GM12873 (cell line): Measurements from ENCODE around the gene ARIH1.

Experiments used
- TF ChIP-seq, protein P1 (sequence below): IDR thresholded peaks from 2 replicates; pipeline ENCODE4 v1.5.1; 2012; ENCODE audit warnings: low read depth, mild to moderate bottlenecking, moderate library complexity, low read length, control low read depth; ENCODE audit not compliant: insufficient read depth; ENCODE audit errors: missing control alignments

ARIH1 gene

DNA sequence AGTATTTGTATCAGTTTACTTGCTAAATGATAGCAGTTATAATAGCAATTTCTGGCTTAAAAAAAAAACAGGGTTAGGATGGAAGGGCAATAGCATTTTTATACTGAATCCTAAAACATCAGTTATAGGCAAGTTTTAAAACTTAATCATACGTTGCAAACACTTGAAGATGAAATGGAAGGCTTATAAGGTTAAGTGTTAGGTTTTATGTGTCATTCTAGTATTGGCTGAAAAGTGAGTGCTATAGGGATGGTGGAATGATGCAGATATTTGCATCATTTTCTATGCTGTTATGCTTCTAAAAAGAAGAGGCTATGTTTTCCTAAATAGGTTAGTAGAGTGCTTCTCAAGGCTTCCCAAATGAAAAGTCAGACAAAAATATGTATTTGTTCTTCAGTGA, 23.3 kb downstream of the ARIH1 start:
- TF ChIP-seq, protein P1, sequence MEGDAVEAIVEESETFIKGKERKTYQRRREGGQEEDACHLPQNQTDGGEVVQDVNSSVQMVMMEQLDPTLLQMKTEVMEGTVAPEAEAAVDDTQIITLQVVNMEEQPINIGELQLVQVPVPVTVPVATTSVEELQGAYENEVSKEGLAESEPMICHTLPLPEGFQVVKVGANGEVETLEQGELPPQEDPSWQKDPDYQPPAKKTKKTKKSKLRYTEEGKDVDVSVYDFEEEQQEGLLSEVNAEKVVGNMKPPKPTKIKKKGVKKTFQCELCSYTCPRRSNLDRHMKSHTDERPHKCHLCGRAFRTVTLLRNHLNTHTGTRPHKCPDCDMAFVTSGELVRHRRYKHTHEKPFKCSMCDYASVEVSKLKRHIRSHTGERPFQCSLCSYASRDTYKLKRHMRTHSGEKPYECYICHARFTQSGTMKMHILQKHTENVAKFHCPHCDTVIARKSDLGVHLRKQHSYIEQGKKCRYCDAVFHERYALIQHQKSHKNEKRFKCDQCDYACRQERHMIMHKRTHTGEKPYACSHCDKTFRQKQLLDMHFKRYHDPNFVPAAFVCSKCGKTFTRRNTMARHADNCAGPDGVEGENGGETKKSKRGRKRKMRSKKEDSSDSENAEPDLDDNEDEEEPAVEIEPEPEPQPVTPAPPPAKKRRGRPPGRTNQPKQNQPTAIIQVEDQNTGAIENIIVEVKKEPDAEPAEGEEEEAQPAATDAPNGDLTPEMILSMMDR: no peak

DNA sequence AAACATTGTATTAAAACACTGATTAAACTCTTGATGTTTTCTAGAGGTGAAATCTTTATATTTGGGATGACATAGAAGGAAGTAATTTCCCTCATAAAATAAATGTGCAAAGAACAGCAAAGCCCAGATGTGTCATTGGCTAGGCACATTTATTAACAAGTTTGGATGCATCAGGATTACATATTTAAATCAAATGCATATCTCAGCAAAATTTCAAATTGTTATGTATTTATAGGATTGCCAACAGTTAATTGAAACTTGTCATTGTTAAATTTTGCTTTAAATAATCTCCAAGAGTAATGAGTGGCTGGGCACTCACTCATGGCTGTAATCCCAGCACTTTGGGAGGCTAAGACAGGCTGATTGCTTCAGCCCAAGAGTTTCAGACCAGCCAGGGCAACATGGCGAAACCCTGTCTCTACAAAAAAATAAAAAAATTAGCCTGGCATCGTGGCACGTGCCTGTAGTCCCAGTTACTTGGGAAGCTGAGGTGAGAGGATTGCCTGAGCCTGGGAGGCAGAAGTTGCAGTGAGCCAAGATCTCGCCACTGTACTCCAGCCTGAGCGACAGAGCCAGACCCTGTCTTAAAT, 28.2 kb downstream of the ARIH1 start:
- TF ChIP-seq, protein P1: no peak

DNA sequence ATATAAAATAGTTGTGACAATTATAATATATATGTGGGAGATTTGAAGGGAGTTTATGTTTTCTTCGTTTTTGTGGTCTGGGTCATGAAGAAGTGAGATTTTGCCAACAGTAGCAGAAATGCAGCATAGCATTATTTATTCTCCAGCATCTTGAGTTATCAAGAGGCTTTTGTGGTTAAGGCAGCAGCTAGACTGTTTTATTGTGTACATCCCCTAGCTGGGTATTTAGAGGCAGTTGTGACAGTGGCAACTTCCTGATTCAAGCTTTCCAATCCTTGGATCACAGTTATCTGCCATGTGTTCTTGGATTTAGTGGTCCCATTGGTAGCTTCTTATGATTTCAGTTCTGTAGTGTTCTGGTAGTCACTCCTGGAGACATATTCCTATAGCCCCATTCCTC, 29.0 kb downstream of the ARIH1 start:
- TF ChIP-seq, protein P1: no peak

DNA sequence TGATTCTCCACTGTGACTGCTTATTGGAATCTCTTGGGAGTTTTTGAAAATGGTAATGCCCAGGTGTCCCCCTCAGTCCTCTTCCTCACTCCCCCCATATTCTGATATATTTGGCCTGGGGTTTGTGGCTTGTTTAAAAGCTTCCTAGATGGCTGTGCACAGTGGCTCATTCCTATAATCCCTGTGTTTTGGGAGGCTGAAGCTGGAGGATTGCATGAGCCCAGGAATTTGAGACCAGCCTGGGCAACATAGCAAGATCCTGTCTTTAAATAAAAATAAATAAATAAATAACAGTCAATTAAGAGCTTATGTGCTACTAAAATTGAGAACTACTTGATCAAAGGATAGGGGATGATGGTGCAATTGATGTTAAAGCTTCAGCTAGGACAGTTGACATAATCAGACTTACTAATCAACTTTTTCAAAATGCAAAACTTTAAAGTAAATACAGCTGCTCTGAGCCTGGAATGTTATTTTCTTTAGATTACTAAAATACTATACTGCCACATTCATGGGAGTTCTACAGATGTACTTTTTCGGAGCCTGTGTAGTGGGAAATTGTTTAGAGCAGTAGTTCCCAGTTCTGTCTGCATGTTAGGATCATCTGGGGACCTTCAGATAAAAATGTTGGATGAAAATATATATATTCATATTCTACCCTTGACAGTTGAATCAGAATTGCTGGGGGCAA, 33.4 kb downstream of the ARIH1 start:
- TF ChIP-seq, protein P1: no peak

DNA sequence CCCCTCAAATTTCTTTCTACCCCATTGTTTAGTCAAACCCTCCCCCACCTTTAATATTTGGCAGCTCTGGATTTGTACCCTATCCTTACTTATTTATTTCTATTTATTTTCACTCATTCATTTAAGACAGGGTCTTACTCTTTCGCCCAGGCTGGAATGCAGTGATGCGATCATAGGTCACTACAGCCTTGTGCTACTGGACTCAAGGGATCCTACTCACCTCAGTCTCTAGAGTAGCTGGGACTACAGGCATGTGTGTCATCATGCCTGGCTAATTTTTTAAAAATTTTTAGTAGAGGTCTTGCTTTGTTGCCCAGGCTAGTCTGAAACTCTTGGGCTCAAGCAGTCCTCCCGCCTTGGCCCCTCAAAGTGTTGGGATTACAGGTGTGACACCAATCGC, 35.4 kb downstream of the ARIH1 start:
- TF ChIP-seq, protein P1: no peak

DNA sequence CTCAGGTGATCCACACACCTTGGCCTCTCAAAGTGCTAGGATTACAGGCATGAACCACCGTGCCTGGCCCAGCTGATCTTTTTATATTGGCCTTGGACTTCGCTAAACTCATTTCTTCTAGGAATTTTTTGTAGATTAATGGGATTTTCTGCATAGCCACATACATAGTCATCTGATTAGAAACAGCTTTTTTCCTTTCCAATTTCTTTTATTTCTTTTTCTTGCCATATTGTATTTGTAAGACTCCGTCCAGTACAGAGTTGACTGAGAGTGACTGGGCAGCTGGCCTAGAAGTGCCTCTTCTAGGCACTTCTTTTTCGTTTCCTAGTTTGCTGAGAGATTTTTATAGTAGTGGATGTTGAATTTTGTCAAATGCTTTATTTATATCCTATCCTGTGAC, 37.4 kb downstream of the ARIH1 start:
- TF ChIP-seq, protein P1: no peak

DNA sequence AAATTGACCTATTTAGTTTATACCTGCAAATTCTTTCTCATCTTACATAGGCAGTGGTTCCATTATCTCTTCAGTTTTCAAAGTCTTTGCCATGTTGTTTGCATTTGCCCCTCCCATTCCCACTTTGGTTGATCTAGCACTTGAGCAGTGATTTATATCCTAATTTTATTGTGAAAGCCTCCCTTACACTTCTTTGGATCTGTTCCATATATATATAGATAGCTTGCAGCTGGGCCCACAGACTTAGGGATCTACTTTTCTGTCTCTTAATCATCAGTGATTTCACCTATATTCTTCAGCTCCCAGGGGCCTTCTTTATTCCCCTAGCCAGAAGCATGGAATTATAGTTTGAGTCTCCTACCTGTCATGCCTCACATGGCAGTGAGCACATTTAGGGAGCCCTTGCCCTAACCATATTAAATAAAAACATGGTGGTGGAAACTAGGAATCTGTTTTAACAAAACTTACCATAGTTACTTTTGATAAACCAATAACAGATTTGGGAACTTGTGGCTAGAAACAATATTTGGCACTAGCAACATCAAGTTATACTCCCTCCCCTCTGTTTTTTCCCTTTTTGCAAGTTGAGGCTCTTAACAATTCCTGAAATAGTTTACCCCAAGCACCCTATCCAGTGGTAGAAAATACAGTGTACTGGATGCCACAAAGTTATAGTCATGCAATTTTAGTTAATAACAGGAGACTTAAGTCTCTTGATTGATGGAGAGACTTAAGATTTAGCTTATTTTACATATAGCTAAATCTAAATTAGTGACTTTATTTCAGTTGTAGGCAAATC, 41.7 kb downstream of the ARIH1 start:
- TF ChIP-seq, protein P1: no peak
